HG02798 (cell line): ENCODE data around the gene H6PD.

Experiments
- ATAC-seq: cut with Tn5 transposase; IDR thresholded peaks from one replicate; pipeline ENCODE4 v1.9.1; 2021; ENCODE audit warnings: mild to moderate bottlenecking; ENCODE audit not compliant: unreplicated experiment, poor library complexity

H6PD gene

GRCh38 chr1:9312168-9312720 lies 77.7 kb downstream of the H6PD start:
- no peak for ATAC-seq

- ATAC-seq, result no peak
These were observed 79.0 kb downstream of the H6PD start for GRCh38 chr1:9313576-9313975.

- no peak for ATAC-seq
These were observed 79.5 kb downstream of the H6PD start for GRCh38 chr1:9314111-9314510.

- no peak for ATAC-seq
These were observed 80.3 kb downstream of the H6PD start for GRCh38 chr1:9314711-9315379.

GRCh38 chr1:9315411-9316079 lies 81.0 kb downstream of the H6PD start:
- no peak for ATAC-seq

- no peak for ATAC-seq
These were observed 81.5 kb downstream of the H6PD start for GRCh38 chr1:9316080-9316444.

- no peak for ATAC-seq
These were observed 81.9 kb downstream of the H6PD start for GRCh38 chr1:9316512-9316911.

GRCh38 chr1:9317072-9317471 lies 82.5 kb downstream of the H6PD start:
- ATAC-seq, result no peak

- ATAC-seq, result no peak
These were observed 83.2 kb downstream of the H6PD start for GRCh38 chr1:9317591-9318417.

GRCh38 chr1:9319208-9319788 lies 84.7 kb downstream of the H6PD start:
- no peak for ATAC-seq

- no peak for ATAC-seq
These were observed 85.4 kb downstream of the H6PD start for GRCh38 chr1:9319789-9320519.
